Right hindlimb (tissue), 1 donor: Measurements from ENCODE around the gene RBM8A.

Experiments used
- DNase-seq: peaks from one replicate; pipeline ENCODE4 v3.0.0-alpha.2; 2018

The RBM8A gene

DNA sequence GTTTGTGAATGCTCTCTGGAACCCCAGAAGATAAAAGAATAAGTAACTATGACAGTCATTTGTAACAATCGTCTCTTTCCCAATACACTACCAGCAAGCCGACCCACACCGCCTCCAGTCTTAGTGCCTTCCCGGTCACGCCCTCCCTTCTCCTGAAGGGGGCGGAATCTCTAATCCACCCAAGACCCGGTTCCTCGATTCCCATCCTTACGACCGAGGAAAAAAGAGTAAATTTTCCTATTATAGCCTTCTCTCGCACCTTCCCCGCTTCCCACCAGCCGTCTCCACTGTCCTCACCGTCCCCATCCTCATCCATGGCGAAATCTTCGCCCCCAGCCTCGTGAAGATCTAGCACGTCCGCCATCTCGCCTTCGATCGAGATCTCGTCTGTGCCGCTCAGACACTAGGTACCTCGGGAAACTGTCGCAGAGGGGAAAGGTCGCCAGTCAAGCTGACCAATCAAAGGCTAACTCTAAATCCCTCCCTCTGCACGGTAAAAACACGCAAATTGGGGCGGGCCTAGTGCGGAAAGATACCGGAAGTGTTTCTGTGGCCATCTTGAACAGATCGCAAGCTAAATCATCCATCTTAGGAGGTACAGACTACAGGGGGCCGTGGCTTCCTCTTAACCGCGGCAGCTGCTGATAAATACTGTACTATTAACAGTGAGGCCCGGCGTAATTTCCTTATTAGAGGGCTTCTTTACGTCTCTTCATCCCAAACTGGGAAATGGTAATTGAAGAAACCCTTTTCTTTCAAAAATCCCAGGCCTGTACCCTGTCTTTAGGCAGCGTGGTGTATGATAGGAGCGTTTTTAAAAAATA lies at the start of gene RBM8A:
Gene RBM8A, minus strand, starts transcription at position 422 of the 824 bp plus-strand sequence. Its CDS starts 58 bp downstream, at position 364.
- DNase-seq = peak; percentile 98

GRCh38 chr1:145977016-145977415 lies 49.7 kb upstream of the RBM8A start:
- no peak for DNase-seq

GRCh38 chr1:145975216-145975615 lies 47.9 kb upstream of the RBM8A start:
- DNase-seq = no peak

- no peak for DNase-seq
Observed at GRCh38 chr1:145974721-145975120, 47.4 kb upstream of the RBM8A start.

DNA sequence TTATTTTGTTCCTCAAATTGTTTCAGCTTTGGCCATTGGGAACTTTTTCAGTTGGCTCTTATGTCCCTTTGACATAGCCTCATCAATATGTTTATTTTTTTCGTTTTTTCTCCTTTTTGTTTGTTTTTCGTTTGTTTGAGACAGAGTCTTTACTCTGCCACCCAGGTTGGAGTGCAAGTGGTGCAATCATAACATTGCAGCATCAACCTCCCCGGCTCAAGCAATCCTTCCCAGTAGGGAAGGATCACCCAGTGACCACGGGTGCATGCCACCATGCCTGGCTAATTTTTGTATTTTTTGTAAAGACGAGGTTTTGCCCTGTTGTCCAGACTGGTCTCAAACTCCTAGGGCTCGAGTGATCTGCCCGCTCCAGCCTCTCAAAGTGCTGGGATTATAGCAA lies 45.3 kb upstream of the RBM8A start:
- DNase-seq = no peak

GRCh38 chr1:145967288-145967687 lies 40.0 kb upstream of the RBM8A start:
- DNase-seq = no peak

GRCh38 chr1:145965119-145965744 lies 37.9 kb upstream of the RBM8A start:
- DNase-seq = no peak

DNA sequence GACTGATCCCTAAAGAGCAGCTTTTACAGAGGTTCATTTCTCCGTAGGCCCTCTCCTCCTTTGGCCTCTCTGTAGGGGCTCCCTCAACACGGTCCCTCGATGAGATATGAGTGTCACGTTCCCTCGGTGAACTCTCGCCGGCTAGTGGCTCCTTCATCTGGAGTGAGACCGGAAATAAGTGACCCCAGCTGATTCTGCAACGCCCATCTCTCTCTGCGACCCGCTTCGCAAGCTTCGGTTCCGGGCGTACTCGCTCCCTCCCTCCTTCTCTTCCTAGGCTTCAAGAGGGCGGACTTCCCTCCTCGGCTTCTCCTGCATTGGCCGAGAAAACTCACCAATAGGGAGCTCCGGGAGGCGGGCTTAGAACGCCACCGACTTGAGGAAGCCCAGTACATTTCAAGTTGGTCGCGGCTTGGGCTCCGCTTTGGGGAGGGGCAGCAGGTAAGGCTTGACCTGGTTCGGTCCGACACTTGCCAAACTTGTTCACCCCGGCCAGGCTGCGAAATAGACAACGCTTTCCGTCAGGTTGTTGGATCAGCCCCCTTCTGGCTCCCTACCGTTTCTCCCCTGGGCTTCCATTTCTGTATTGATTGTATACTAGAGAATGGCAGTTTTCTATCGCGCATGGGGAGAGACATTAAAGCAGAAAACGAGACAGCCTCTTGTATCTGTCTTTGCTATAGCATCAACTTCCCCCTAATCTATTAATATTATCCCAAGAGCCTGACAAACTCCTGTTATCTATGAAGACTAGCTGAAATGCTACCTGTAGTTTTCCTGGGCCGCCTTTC lies 37.2 kb upstream of the RBM8A start, which contains the start of the genes ANKRD34A and POLR3GL:
Gene ANKRD34A, minus strand, starts transcription at position 248 of the 791 bp plus-strand sequence. CDS start 2,816 bp downstream, outside the sequence.
Gene POLR3GL, plus strand, starts transcription at position 363 of the 791 bp plus-strand sequence. CDS start 10,176 bp downstream, outside the sequence.
- DNase-seq = peak; percentile 96

GRCh38 chr1:145963265-145964019 lies 36.2 kb upstream of the RBM8A start:
- DNase-seq = no peak

DNA sequence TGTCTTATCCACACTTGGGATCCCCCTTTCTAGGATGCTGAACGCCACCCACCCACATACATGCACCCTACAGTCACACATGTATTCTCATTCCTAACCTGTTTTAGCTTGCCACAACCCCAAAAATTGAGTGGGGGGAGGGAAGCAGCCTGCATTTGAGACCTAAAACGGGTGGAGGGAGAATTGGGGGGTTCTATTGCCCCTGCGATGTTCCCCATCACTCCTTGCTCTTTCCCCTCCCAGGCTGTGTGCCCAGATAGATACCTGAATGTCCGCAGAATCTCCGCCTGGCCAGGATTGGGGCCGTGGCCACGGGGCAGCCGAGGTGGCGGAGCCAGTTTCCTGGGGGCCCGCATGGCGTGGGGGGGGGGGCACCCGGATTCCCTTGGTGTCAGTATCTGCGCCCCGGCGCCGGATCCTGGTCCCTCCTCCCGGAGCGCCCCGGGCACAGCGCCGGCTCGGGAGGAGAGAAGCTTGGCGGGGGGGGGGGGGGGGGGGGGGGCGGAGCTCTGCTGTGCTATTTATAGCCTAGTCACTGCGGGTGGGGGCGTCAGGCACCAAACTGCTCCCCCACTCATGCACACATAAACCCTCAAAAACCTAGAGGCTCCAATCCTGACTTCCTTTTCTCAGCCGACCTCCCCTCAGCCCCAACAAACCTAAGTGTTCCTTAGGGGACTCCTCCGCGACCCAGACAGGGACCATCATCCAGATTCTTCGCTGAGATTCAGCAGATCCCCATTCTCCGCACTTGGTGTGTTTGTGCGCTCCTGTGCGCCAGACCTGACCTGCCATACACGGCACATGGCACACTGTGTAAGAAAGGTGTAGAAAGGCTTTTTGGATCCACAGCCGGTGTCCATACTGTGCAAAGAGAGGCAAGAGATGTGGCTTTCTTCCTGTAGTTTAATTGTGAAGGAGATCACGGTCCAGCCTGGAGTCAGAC lies 35.1 kb upstream of the RBM8A start:
- DNase-seq = peak; percentile 65

DNA sequence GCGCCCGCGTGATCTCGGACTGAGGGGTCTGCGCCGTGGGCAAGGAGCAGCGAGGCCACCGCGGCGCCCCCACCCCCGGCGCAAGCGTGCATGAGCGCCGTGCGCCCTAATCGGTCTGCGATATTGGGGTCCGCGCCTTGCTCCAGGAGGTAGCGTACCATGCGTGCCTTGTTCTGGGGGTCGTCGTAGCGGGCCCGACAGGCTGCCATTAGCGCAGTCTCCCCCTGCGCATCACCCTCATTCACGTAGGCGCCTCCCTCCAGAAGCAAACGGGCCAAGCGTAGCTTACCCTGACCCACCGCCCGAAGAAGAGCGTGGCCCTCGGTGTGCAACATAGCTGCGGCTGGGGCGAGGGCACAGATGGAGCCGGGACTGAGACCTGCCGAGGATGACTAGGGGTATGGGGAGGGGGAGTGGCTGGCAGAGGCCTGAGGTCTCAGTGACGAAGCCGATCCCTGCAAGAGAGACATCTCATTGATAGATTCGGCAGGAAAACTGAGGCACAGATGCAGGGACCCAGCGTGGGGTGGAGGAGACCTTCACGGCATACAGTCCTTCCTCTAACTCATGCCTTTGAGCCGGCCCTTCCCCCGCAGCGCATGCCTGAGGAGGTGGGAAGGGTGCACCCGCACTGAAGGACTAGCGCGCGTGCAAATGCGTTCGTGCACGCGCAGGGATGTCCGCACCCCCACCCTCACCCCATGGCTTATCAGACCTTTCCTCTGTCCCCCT lies 34.3 kb upstream of the RBM8A start:
- DNase-seq = peak; percentile 58

- DNase-seq = peak; percentile 45
Observed at GRCh38 chr1:145961109-145961424, 33.8 kb upstream of the RBM8A start.

DNA sequence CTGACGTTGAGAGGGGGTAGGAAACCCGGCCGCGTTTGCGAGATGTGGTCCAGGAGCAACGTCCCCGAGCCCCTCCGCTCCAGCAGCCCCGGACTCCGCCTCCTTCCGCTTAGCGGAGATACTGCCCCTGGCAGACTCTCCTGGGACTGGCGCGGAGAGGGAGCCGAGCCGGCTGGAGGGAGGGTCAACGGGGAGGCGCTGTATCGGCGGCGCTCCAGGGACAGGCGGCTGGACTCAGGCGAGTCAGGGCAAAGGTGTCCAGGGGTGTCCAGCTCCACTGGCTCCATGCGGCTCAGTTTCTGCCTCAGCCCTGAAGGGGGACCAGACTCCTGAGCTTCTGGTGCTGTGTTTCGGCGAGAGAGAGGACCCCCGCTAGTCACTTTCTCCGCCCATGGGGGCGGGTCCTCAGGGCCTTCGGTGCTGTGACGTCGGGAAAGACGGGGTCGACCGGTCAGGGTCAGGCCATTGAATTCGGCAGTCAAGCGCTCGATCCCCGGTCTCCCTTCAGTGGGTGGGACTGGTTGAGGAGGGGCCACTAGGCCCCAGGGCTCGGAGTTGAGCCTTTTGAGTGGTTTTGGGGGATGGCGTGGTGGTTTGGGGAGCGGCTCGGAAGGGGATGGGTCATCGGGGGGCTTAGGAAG lies 33.3 kb upstream of the RBM8A start:
- peak; percentile 90 for DNase-seq

DNA sequence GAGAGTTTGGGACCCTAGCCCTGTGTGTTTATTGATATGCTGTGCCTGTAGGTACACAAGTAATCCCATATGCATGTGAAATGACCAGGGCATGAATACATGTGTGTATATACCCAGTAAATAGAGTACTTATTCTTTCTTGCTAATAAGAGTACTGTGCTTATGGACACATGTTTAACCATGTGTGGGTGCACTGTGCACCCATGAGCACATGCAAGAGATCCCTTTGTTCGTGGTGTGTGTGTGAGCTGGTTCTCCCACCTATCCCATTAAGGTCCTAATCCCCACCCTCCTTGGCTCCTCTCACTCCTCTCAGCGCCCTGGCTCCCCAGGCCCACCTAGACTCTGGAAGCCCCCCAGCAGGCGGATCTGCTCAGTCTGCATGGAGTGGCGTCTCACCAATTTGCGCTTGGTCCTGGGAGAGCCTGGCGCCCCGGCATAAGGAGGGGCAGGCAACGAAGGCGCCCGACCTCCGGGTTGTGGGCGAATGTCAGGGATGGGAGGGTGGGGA lies 32.7 kb upstream of the RBM8A start:
- DNase-seq = no peak

- DNase-seq = no peak
Observed at GRCh38 chr1:145959333-145959732, 32.0 kb upstream of the RBM8A start.

- no peak for DNase-seq
Observed at GRCh38 chr1:145958734-145959133, 31.4 kb upstream of the RBM8A start.

DNA sequence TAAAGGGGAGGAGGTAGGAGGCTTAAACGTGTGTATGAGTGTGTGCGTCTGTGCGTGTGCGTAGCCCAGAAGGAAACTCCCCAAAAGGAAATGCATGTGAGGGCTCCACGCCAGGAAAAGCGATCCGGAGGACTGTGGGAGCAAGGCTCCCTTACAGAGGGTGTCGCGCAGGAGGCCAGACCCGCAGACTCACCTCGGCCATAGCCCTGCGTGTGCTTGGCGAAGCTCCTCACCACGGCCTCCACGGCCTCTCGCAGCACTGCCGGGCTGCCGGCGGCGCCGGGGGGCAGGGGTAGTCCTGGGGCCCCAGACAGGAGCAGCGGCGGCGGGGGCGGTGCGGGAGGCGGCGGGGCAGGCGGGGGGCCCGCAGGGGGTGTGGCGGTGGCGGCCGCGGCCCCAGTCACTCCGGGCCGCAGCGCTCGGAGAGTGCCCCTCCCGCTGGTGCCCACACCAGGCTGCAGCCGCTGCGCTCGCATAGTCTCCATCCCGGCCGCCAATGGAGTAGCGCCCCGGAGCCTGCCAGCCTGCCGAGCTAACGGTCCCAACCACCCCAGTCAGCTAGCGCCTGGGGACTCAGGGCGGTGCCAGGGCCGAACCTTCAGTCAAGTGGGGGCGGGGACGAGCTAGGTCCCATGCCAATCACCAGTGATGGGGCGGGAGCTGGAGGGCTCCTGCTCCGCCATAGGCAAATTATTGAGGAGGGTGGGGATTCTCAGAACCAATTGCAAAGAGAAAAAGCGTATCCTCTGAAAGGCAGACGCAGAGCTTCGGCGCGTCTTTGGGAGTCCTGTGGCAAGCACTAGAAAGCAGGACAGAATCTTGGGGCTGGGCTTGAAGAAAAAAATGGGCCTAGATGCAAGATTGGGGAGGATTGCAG lies 30.4 kb upstream of the RBM8A start, which contains the start of gene LIX1L:
Gene LIX1L, minus strand, starts transcription at position 575 of the 877 bp plus-strand sequence. Its CDS starts 90 bp downstream, at position 485.
- DNase-seq = peak; percentile 97

DNA sequence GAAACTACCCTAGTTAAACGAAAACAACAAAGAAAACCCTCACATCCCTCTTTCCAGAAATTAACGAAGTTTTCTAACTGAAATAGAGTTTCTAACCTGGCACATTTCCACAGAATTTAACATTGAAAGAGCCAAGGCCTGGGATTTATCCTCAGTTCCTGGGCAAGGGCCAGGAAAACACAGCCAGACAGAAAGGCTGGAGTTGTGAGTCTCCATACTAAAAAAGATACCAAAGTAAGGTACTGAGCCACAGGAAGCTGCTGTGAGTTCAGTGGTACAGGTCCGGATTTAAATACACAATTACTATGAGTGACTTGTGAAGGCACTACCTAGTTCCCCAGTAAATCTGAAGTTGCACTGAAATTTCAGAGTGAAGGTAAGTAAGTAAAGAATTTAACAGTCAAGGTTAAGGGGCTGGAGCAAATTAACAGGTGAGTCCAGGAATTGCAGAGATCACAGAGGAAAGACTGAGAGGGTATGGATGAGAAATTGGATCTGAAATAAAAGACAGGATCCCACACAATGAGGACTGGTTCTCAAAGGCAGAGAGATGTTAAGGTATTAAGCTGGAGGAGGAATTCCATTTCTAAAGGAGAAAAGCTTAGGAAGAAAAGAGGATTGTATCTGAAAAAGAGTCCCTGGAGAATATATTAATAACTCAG lies 29.6 kb upstream of the RBM8A start:
- peak; percentile 76 for DNase-seq
